ENCODE results near the gene PDCD6IP.

The PDCD6IP gene

GRCh38 chr3:33918126-33918756 is 119.8 kb downstream of the PDCD6IP start:
- H3K4me3 ChIP-seq (ENCODE audit: low read length), result no peak overlapping the region
- H4K8ac ChIP-seq (ENCODE audit: low read depth, low read length), result no peak overlapping the region
- H3K56ac ChIP-seq (ENCODE audit: low read length), result no peak overlapping the region
- H3K79me2 ChIP-seq (ENCODE audit: control insufficient read depth, insufficient read depth, low read length), result no peaks in the 10 kb centered on the region
- no peaks in the 10 kb centered on the region for H3K36me3 ChIP-seq (ENCODE audit: control insufficient read depth, insufficient read depth, low read length)
- H3K27ac ChIP-seq (ENCODE audit: low read depth, low read length), result no peak overlapping the region
- H2BK5ac ChIP-seq (ENCODE audit: low read length), result no peak overlapping the region
- peaks cover 10% of the 10 kb centered on the region for H3K4me1 ChIP-seq (ENCODE audit: control insufficient read depth, low read depth, low read length)
- H3K18ac ChIP-seq (ENCODE audit: low read length), result no peak overlapping the region
- H3K4me2 ChIP-seq (ENCODE audit: low read length), result no peak overlapping the region
- H3K9ac ChIP-seq (ENCODE audit: low read length), result no peak overlapping the region
- DNase-seq, result no peak
- WGBS (ENCODE audit: extremely low coverage, insufficient coverage, low lambda C conversion rate), result no CpG with 5 or more reads among the region's 4 CpGs
- H3K79me1 ChIP-seq (ENCODE audit: low read length), result no peaks in the 10 kb centered on the region
- no peak overlapping the region for H4K5ac ChIP-seq (ENCODE audit: low read length)
- H2BK120ac ChIP-seq (ENCODE audit: low read depth, low read length), result no peak overlapping the region
- no peak overlapping the region for H3K23ac ChIP-seq (ENCODE audit: low read length)
- no peak overlapping the region for H2BK15ac ChIP-seq (replicated peaks; ENCODE audit: low read depth)
- H3K27me3 ChIP-seq (ENCODE audit: insufficient read depth, low read length, poor library complexity), result no peaks in the 10 kb centered on the region
- no peak overlapping the region for H3K4ac ChIP-seq (ENCODE audit: low read depth, low read length)
- H2AK5ac ChIP-seq (ENCODE audit: low read length), result no peak overlapping the region

Data from mesendoderm (in vitro differentiated cells).